ENCODE results near the gene BBS9.

GRCh38 chr7:33087356-33087755 is 42.0 kb upstream of the BBS9 start:
- no peak for TF ChIP-seq EZH2 (IDR thresholded peaks at IDR 0.05; ENCODE audit: insufficient read depth, poor library complexity, severe bottlenecking)
- TF ChIP-seq EZH2phosphoT487 (IDR thresholded peaks at IDR 0.05; ENCODE audit: insufficient read depth, low read depth), result no peak

All from GM23248 (cell line).